ENCODE data around the gene ABCB11.
A peak's percentile ranks its signal among the peaks of the same experiment; 100 is the strongest.
"Not testable (repeated sequence)": the region's sequence is repeated elsewhere in the genome, so short reads cannot be mapped to it uniquely, and the experiment has no call there.

The ABCB11 gene

GRCh38 chr2:168969865-168970264, 61.3 kb downstream of the ABCB11 start:
- DNase-seq, result no peak

DNA sequence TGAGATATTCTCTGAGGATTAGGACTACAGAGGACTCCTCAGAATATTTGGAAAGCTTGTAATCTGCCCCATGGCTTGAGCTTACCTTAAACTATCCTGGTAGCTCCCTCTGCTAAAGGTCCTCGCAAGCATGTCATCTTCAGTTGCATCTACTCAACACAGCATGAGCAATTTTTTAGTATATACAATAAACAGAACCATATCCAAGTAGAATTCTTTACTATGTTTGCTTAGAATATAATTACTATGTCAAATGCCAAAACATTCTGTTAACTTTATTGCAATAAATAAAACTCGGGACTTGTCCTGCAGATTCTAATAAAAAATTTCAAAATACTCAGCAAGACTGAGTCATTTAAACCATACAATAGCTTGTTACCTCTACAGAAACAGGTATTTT, 62.8 kb downstream of the ABCB11 start:
- no peak for DNase-seq

DNA sequence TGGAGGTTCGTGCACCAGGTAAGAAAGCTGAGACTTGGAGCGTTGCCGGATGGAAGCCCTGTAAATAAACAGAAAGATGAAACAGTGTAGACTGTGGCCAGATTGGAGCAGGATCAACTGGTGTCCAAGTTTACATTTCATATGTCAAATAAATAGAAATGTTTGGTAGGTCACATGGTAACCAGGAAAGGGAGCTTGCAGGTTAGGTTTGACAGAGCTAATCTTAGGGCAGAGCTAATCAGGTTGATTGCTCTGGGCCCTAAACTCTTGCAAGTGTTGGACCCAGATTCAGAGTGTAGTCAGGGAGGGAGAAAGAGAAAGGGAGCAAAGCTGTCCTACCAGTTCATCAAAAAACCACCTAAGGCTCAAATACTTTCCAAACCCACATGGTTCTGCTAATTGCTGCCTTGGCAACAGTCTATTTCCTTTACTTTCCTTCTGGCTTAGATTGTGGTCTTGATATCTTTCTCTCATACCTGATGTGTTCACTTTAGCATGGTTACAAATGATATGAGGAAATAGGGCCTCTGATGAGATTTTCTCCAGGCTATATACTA, 66.8 kb downstream of the ABCB11 start:
- DNase-seq, result no peak

DNA sequence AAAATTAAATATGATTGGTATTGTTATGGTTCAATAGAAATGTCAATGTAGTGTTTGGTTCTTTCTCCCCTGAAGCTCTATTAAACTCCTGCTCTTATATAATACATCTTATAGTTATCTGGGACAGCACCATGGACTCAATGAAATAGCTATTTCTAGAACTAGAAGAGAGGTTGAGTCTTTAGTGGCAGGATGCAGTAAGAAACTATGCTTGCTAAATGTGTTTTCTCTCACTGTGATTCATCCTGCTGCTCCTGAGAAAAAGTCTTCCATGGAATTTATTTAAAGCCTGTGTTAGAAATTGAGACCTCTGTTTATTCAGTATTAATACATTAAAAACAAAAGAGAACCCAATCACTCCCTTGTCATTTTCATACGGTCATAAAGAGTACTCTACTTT, 68.5 kb downstream of the ABCB11 start:
- no peak for DNase-seq

- DNase-seq, result peak; percentile 38
These were observed 69.5 kb downstream of the ABCB11 start for GRCh38 chr2:168961450-168962229.

GRCh38 chr2:168956392-168956791, 74.7 kb downstream of the ABCB11 start:
- no peak for DNase-seq

- DNase-seq, result no peak
These were observed 75.8 kb downstream of the ABCB11 start for GRCh38 chr2:168955321-168955720.

GRCh38 chr2:168954256-168954655, 76.9 kb downstream of the ABCB11 start:
- no peak for DNase-seq

DNA sequence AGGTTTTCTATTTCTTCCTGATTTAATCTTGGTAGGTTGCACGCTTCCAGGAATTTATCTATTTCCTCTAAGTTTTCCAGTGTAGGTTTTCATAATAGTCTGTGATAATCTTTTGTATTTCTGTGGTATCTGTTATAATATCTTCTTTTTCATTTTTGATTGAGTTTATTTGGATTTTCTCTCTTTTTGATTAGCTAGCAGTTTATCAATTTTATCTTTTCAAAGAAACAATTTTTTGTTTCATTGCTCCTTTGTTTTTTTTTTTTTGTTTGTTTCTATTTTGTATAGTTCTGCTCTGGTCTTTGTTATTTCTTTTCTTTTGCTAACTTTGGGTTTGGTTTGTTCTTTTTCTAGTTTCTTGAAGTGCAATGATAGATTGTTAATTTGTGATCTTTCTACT, 78.7 kb downstream of the ABCB11 start:
- no peak for DNase-seq

- no peak for DNase-seq
These were observed 79.3 kb downstream of the ABCB11 start for GRCh38 chr2:168951871-168952270.

- no peak for DNase-seq
These were observed 81.8 kb downstream of the ABCB11 start for GRCh38 chr2:168949324-168949723.

DNA sequence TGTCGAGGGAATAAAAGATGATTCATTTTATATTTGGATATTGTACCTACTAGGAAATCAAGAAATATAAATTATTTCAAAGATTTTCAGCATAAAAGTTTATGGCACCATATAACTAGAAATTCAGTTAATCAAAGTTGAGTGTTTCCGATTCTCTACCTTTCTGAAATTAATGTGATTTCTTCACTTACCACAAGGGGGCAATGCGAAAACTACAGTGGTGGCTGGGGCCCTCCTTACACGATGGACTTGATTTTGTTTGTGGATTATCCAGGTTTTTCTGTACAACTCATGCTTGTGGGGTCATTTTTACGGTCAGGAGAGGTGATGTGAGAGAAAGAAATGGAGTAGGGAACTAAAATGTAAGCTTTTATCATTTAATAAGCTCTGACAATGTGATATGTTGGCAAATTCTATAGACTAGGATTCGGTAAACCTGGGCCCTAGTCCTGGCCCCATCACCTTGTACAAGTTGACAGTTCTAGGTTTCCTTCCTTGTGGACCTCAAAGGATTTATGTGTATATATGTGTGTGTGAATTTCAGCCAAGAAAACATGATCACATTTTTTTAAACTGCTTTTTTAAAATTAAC, 82.4 kb downstream of the ABCB11 start:
- DNase-seq, result peak; percentile 5

DNA sequence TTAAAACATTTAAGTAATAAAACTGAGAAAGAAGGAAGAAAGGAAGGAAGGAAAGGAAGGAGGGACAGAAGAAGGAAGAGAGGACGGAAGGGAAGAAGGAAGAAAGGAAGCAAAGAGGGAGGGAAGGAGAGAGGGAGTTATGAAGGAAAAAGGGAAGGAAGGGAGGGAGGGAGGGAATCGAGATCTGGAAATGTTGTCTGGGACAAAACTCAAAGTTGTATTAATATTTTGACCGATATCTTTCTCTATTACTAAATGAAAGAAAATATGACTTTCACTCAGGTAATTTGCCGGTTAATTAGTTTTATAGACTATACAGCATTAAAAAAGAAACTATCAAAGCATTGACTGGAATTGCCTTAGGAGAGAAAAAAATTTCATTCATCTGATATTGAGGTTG, 85.6 kb downstream of the ABCB11 start:
- no peak for DNase-seq

DNA sequence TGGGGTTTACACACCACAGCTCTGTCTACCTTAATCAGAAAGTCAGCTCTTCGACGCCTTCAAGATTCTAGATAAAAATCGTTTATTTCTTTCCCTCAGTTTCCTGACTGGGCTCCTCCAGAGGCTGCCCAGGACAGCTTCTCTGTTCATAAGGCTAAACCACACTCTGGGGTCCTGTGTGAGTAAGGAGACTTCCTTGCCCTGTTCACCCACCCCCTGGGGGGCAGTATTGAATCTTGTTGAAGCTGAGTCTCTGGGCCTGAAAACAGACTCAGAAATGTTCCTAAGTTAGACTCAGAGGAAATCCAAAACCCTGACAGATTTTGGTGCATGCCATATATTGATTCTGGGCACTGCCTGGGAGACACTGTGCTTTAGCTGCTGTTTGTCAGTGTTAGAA, 87.1 kb downstream of the ABCB11 start:
- no peak for DNase-seq

DNA sequence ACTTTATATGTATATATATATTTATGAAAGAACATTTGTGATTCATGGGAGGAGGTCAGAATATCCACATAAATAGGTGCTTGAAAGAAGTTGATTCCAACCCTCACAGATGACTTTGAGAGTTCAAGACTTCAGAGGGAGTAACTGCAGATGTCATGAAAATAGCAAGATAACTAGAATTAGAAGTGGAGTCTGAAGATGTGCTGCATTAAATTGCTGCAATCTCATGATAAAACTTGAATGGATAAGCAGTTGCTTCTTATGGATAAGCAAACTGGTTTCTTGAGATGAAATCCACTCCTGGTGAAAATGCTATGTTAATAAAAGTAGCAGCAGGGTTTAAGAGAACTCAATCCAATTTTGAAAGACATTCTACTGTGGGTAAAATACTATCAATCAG, 89.8 kb downstream of the ABCB11 start:
- no peak for DNase-seq

GRCh38 chr2:168939918-168940317, 91.2 kb downstream of the ABCB11 start:
- no peak for DNase-seq

DNA sequence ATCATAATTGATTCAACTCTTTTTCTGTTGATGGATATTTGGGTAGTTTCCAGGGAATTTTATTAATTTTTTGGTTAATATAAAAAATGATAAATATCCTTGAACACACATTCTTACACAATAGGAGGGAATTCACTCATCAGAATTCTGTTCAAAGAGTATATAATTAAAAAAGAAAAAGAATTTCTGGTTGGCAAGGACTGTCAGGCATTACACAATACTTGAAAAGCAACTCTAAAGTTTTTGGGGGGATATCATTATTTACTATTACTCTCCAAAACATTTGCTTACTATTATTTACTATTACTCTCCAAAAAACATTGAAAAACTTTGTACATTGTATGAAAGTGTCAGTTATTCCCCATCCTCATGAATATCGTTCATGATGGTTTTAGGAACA, 92.1 kb downstream of the ABCB11 start:
- no peak for DNase-seq

GRCh38 chr2:168935810-168936581, 95.1 kb downstream of the ABCB11 start:
- DNase-seq, result no peak

DNA sequence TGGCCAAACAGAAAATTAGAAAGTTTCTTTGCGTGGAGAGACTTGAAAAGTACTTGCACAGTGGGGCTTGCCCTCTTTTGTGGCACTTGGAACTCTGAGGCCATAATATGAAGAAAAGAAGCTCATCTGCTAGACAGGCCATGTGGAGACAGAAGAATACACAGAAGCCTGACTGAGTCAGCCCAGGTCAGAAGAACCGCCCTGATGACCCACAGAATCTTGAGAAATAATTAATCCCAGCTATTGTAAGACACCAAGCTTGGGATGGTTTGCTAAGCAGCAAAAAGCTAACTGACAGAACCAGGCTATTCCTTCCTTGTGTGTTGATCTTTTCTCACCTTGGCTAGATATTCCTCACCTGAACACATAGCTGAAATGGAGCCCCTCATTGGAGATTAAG, 96.3 kb downstream of the ABCB11 start:
- DNase-seq, result no peak

GRCh38 chr2:168932174-168932573, 99.0 kb downstream of the ABCB11 start:
- DNase-seq, result not testable (repeated sequence)

- no peak for DNase-seq
These were observed 100.9 kb downstream of the ABCB11 start for GRCh38 chr2:168930242-168930641.

GRCh38 chr2:168929031-168929430, 102.1 kb downstream of the ABCB11 start:
- DNase-seq, result no peak

- no peak for DNase-seq
These were observed 102.9 kb downstream of the ABCB11 start for GRCh38 chr2:168928113-168928831.
